ENCODE results near the gene LGR5.

LGR5 gene

GRCh38 chr12:71452006-71452405 is 12.4 kb downstream of the LGR5 start:
- TF ChIP-seq CTCF (conservative IDR thresholded peaks at IDR 0.05; ENCODE audit: low read depth), result no peak
- DNase-seq (ENCODE audit: low spot score), result no peak
- CTCF ChIA-PET, result no interaction called here
- no peak overlapping the region for H3K27ac ChIP-seq
- POLR2A ChIA-PET (ENCODE audit: low non-redundant PET), result no interaction called here

- no peak overlapping the region for H3K27ac ChIP-seq
- CTCF ChIA-PET, result interaction anchor here (0.6 kb wide), 1 partner anchor 300 kb away, joined by 7 read pairs; the partner anchor contains the start of gene RAB21
- no peak for DNase-seq (ENCODE audit: low spot score)
- POLR2A ChIA-PET (ENCODE audit: low non-redundant PET), result no interaction called here
- TF ChIP-seq CTCF (conservative IDR thresholded peaks at IDR 0.05; ENCODE audit: low read depth), result no peak
Measured at GRCh38 chr12:71455028-71455737, 15.6 kb downstream of the LGR5 start.

- CTCF ChIA-PET, result no interaction called here
- TF ChIP-seq CTCF (conservative IDR thresholded peaks at IDR 0.05; ENCODE audit: low read depth), result no peak
- DNase-seq (ENCODE audit: low spot score), result no peak
- POLR2A ChIA-PET (ENCODE audit: low non-redundant PET), result no interaction called here
- no peak overlapping the region for H3K27ac ChIP-seq
Measured at GRCh38 chr12:71456316-71456715, 16.7 kb downstream of the LGR5 start.

GRCh38 chr12:71456990-71457389 is 17.4 kb downstream of the LGR5 start:
- CTCF ChIA-PET, result interaction anchor here (0.5 kb wide), 1 partner anchor 1700 kb away, joined by 4 read pairs; no protein-coding TSS in a partner anchor
- TF ChIP-seq CTCF (conservative IDR thresholded peaks at IDR 0.05; ENCODE audit: low read depth), result no peak
- no peak for DNase-seq (ENCODE audit: low spot score)
- POLR2A ChIA-PET (ENCODE audit: low non-redundant PET), result no interaction called here
- H3K27ac ChIP-seq, result no peak overlapping the region

- TF ChIP-seq CTCF (conservative IDR thresholded peaks at IDR 0.05; ENCODE audit: low read depth), result no peak
- POLR2A ChIA-PET (ENCODE audit: low non-redundant PET), result no interaction called here
- CTCF ChIA-PET, result no interaction called here
- no peak for DNase-seq (ENCODE audit: low spot score)
- no peak overlapping the region for H3K27ac ChIP-seq
Measured at GRCh38 chr12:71460318-71460717, 20.7 kb downstream of the LGR5 start.

GRCh38 chr12:71460850-71461609 is 21.4 kb downstream of the LGR5 start:
- CTCF ChIA-PET, result no interaction called here
- POLR2A ChIA-PET (ENCODE audit: low non-redundant PET), result no interaction called here

More at GRCh38 chr12:71460850-71461609, 21.4 kb downstream of the LGR5 start:
- H3K27ac ChIP-seq, result no peak overlapping the region
- no peak for TF ChIP-seq CTCF (conservative IDR thresholded peaks at IDR 0.05; ENCODE audit: low read depth)
- no peak for DNase-seq (ENCODE audit: low spot score)
